Measurements from ENCODE around the gene ZNF516. TPM values are rescaled to one million over a fixed set of nuclear protein-coding genes. Genes with fewer than 3 reads are reported as not detected.

The ZNF516 gene
- total and polyA plus RNA-seq, 2 of the 4 experiments (the other 2 are of a cell fraction), result 7.9 to 16.9 TPM

DNA sequence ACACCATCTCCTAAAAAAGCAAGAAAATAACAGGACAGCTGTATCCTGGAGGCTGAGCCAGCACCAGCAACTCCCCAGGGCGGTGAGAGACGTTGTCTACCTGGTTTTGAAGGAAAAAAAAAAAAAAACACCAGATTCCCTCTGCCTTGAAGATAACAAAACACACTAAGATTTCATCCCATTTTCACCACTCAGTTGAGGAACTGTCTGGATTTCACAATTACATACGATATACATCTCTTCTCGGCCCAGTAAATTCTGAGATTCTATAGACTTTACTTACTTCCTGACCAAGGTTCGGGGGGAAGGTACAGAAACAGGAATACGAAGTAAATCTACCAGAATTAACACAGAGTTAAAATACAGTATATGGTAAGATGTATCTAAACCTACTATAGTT, 8.5 kb downstream of the ZNF516 start:
- in situ Hi-C loops (cut with MboI; ENCODE audit: low sequenced_read_pairs) (no loop called here), intact Hi-C loops (cut with micrococcal nuclease) (no loop called here), dilution Hi-C loops (cut with HindIII; ENCODE audit: low sequenced_read_pairs, unreplicated experiment) (no loop called here)
- no peak for TF ChIP-seq MAFK (IDR thresholded peaks at IDR 0.05; ENCODE audit: low read depth, low read length)
- no peak for TF ChIP-seq POLR2A (IDR thresholded peaks at IDR 0.05; ENCODE audit: low read depth, low read length)
- TF ChIP-seq RFX5 (IDR thresholded peaks at IDR 0.05; ENCODE audit: low read depth, low read length), result no peak
- no peak for TF ChIP-seq SMC3 (IDR thresholded peaks at IDR 0.05; ENCODE audit: low read depth, low read length)
- no peak for TF ChIP-seq CHD1 (IDR thresholded peaks at IDR 0.05; ENCODE audit: low read depth, low read length)
- no peak for TF ChIP-seq RCOR1 (IDR thresholded peaks at IDR 0.05; ENCODE audit: insufficient replicate concordance, low read length)
- no peak for TF ChIP-seq FOS (IDR thresholded peaks at IDR 0.05; ENCODE audit: low read depth, low read length)
- TF ChIP-seq, protein P1, sequence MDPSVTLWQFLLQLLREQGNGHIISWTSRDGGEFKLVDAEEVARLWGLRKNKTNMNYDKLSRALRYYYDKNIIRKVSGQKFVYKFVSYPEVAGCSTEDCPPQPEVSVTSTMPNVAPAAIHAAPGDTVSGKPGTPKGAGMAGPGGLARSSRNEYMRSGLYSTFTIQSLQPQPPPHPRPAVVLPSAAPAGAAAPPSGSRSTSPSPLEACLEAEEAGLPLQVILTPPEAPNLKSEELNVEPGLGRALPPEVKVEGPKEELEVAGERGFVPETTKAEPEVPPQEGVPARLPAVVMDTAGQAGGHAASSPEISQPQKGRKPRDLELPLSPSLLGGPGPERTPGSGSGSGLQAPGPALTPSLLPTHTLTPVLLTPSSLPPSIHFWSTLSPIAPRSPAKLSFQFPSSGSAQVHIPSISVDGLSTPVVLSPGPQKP (IDR thresholded peaks at IDR 0.05; ENCODE audit: borderline replicate concordance, low read depth, low read length), result no peak
- TF ChIP-seq, protein P2, sequence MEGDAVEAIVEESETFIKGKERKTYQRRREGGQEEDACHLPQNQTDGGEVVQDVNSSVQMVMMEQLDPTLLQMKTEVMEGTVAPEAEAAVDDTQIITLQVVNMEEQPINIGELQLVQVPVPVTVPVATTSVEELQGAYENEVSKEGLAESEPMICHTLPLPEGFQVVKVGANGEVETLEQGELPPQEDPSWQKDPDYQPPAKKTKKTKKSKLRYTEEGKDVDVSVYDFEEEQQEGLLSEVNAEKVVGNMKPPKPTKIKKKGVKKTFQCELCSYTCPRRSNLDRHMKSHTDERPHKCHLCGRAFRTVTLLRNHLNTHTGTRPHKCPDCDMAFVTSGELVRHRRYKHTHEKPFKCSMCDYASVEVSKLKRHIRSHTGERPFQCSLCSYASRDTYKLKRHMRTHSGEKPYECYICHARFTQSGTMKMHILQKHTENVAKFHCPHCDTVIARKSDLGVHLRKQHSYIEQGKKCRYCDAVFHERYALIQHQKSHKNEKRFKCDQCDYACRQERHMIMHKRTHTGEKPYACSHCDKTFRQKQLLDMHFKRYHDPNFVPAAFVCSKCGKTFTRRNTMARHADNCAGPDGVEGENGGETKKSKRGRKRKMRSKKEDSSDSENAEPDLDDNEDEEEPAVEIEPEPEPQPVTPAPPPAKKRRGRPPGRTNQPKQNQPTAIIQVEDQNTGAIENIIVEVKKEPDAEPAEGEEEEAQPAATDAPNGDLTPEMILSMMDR (conservative IDR thresholded peaks at IDR 0.05; ENCODE audit: low read depth, low read length), result no peak
- no peak for TF ChIP-seq MXI1 (IDR thresholded peaks at IDR 0.05; ENCODE audit: borderline replicate concordance, low read depth, low read length)
- TF ChIP-seq, protein P3, sequence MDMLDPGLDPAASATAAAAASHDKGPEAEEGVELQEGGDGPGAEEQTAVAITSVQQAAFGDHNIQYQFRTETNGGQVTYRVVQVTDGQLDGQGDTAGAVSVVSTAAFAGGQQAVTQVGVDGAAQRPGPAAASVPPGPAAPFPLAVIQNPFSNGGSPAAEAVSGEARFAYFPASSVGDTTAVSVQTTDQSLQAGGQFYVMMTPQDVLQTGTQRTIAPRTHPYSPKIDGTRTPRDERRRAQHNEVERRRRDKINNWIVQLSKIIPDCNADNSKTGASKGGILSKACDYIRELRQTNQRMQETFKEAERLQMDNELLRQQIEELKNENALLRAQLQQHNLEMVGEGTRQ (IDR thresholded peaks at IDR 0.05; ENCODE audit: low read depth, low read length), result no peak
- Histone ChIP-seq H3K79me1 (ENCODE audit: low read depth in 1 of 2, low read length in 2 of 2) (peaks cover 16 to 84% of the 10 kb centered on the region in 2 experiments; a peak in 3 of 4 replicates), H4K5ac (ENCODE audit: low read depth, low read length) (no peak overlapping the region), H2BK5ac (ENCODE audit: low read depth, low read length, poor library complexity, severe bottlenecking) (no peak overlapping the region), H3K9me3 (ENCODE audit: control insufficient read depth, insufficient read depth, low read length) (no peaks in the 10 kb centered on the region), H3K4ac (ENCODE audit: low read depth, low read length) (no peak overlapping the region), H2AK5ac (ENCODE audit: low read depth, low read length) (no peak overlapping the region), H4K8ac (ENCODE audit: low read depth in 2 of 2, low read length in 2 of 2) (no peak overlapping the region), H3K27me3 (ENCODE audit: control insufficient read depth, insufficient read depth, low read length) (no peaks in the 10 kb centered on the region), H2BK15ac (ENCODE audit: low read depth, low read length) (no peak overlapping the region), H3K23ac (ENCODE audit: low read depth, low read length) (0 out of 2 replicates have a peak overlapping the region, but pooled peaks have one; percentile 15), H2AFZ (replicated peaks; ENCODE audit: low read length, poor library complexity) (no peak overlapping the region), H3K18ac (ENCODE audit: low read depth, low read length) (no peak overlapping the region), H3K4me3 (ENCODE audit: insufficient read depth, low read depth, low read length) (no peak overlapping the region), H3K27ac (ENCODE audit: insufficient read depth, low read length) (peak overlapping the region; percentile 35; the same call in 1 of the 2 replicates), H3K56ac (ENCODE audit: extremely low read depth, insufficient read depth, low read length) (no peak overlapping the region), H3K36me3 (ENCODE audit: control insufficient read depth, insufficient read depth, low read length) (peaks cover 7% of the 10 kb centered on the region; the same call in 1 of the 2 replicates), H4K91ac (ENCODE audit: insufficient read depth, low read depth, low read length) (no peak overlapping the region), H4K20me1 (ENCODE audit: insufficient read depth, low read length) (peaks cover 81% of the 10 kb centered on the region), H3K9ac (ENCODE audit: low read depth, low read length) (0 out of 2 replicates have a peak overlapping the region, but pooled peaks have one; percentile 33), H2AK9ac (replicated peaks; ENCODE audit: low read depth, low read length, poor library complexity) (no peak overlapping the region), H3K4me1 (ENCODE audit: control insufficient read depth, insufficient read depth, low read length) (peaks cover 19% of the 10 kb centered on the region), H2BK120ac (ENCODE audit: low read depth, low read length) (no peak overlapping the region), H3K9me1 (ENCODE audit: insufficient read depth, low read length) (peaks cover 18% of the 10 kb centered on the region), H2BK20ac (ENCODE audit: low read depth, low read length) (no peak overlapping the region), H3K4me2 (ENCODE audit: low read depth, low read length) (peak overlapping the region; percentile 76; the same call in 1 of the 2 replicates), H3K14ac (replicated peaks; ENCODE audit: low read depth, low read length) (no peak overlapping the region)
- CTCF ChIA-PET, result interaction anchor here (1.4 kb wide), 1 partner anchor 12 kb away, joined by 4 read pairs; no protein-coding TSS in a partner anchor
- DNase-seq, result no peak
- ATAC-seq (ENCODE audit: low read depth), result no peak
- WGBS, 2 experiments (ENCODE audit: extremely low coverage in 2 of 2, insufficient read length in 1 of 2), result no CpG with 5 or more reads among the region's 6 CpGs
- POLR2A ChIA-PET (ENCODE audit: unreplicated experiment), result no interaction called here
- BruUV-seq (replicated peaks), result no TSS peak
